LNCaP clone FGC (cell line): Measurements from ENCODE around the gene CCDC102A.
"Not testable (repeated sequence)": the region's sequence is repeated elsewhere in the genome, so short reads cannot be mapped to it uniquely, and the experiment has no call there.

ENCODE experiments used
- DNase-seq: peaks from one replicate; pipeline ENCODE4 v3.0.0-alpha.2; 2011; ENCODE audit warnings: low read depth
- H3K4me3 ChIP-seq: 2 replicates; pipeline ENCODE4 v1.5.1; 2011; ENCODE audit warnings: mild to moderate bottlenecking, low read depth, low read length, control low read depth
- TF ChIP-seq, protein P1 (sequence below): IDR thresholded peaks from 2 replicates; pipeline ENCODE4 v1.5.1; 2012; ENCODE audit warnings: mild to moderate bottlenecking; ENCODE audit not compliant: control insufficient read depth, insufficient read depth; ENCODE audit errors: extremely low read depth

Gene CCDC102A

DNA sequence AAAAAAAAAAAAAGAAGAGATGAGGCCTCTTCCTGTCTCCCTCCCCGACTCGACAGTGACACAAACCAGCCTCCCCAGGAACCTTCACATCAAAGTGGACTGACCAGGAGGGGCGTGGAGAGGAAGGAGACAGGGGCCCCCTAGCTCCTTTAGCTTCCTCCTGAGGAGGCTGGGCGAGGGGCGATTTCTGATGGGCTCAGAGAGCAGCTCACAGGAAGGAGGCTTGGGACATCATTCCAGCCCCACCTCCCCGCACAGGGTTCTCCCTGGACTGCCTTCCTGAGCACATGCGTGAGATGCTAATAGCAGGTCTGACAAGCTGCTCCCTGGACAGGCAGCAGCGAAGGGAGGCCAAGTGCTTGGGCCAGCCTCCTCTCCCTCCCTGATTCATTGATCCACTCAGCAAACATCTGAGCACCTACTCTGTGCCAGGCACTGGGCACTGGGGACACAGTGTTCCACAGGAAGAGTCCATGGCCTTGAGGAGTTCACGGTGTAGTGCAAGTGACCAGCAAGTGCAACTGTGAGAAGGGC lies 35.7 kb downstream of the CCDC102A start:
- TF ChIP-seq, protein P1, sequence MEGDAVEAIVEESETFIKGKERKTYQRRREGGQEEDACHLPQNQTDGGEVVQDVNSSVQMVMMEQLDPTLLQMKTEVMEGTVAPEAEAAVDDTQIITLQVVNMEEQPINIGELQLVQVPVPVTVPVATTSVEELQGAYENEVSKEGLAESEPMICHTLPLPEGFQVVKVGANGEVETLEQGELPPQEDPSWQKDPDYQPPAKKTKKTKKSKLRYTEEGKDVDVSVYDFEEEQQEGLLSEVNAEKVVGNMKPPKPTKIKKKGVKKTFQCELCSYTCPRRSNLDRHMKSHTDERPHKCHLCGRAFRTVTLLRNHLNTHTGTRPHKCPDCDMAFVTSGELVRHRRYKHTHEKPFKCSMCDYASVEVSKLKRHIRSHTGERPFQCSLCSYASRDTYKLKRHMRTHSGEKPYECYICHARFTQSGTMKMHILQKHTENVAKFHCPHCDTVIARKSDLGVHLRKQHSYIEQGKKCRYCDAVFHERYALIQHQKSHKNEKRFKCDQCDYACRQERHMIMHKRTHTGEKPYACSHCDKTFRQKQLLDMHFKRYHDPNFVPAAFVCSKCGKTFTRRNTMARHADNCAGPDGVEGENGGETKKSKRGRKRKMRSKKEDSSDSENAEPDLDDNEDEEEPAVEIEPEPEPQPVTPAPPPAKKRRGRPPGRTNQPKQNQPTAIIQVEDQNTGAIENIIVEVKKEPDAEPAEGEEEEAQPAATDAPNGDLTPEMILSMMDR: no peak
- H3K4me3 ChIP-seq: no peak overlapping the region

DNA sequence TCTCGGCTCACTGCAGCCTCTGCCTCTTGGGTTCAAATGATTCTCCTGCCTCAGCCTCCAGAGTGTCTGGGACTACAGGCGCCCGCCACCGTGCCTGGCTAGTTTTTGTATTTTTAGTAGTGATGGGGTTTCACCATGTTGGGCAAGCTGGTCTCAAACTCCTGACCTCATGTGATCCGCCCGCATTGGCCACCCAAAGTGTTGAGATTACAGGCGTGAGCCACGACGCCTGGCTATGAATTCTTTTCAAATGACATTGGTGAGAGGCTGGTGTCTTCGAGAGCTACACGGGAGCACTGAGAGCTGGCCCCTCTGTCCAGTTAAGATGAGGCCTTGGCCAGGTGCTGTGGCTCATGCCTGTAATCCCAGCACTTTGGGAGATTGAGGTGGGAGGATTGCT lies 36.4 kb downstream of the CCDC102A start:
- DNase-seq, H3K4me3 ChIP-seq: not testable (repeated sequence)

More for the DNA sequence above, 35.7 kb downstream of the CCDC102A start:
- no peak for DNase-seq

DNA sequence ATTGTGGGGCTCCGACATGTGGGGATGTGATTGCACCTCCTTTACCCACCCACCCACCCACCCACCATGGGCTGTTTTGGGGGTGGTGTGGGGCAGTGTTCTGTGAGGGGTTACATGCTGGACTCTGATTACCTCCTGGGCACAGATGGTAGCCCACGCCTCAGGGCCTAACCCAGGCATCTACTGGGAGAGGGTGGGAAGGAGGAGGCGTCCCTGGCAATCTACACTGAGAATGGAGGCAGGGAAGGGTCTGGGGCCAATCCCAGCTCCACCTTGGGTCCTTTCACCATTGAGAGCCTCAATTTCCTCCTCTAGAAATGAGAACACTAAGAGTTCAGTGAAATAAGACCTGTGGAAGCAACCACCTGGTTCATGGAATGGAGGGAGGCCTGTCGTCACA lies 38.3 kb downstream of the CCDC102A start:
- DNase-seq: no peak
- TF ChIP-seq, protein P1: no peak
- no peak overlapping the region for H3K4me3 ChIP-seq

DNA sequence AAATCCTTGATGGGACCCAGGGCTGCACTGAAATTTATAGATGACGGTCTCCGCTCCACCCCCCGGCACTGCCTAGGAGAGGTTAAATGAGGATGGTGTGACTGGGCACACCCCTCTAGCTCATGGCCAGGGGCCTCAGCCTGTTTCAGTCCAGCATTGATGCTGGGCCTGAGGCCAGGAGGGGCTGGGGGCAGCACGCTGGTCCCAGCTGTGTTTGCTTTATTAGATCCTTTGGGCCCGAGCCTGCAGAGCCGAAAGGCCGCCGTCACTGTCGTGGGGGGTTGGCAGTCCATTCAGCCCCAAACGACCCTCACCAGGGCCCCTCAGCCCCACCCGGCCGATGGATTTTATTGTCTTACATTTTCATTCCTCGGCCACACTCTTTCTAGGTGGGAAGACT lies 39.2 kb downstream of the CCDC102A start:
- H3K4me3 ChIP-seq: no peak overlapping the region
- no peak for DNase-seq
- TF ChIP-seq, protein P1: no peak

DNA sequence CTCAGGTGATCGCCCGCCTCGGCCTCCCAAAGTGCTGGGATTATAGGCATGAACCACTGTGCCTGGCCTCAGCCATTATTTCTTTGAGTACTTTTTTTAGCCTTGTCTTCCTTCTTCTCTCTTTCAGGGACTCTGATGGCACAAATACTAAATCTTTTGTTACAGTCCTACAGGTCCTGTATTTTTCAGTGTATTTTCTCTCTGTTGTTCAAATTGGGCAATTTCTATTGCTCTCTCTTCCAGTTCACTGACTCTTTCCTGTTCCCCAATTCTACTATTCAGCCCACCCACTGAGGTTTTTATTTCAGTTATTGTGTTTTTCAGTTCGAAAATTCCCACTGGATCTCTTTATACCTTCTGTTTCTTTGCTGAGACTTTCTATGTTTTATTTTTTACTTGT lies 42.6 kb downstream of the CCDC102A start:
- TF ChIP-seq, protein P1: no peak
- no peak overlapping the region for H3K4me3 ChIP-seq
- no peak for DNase-seq

DNA sequence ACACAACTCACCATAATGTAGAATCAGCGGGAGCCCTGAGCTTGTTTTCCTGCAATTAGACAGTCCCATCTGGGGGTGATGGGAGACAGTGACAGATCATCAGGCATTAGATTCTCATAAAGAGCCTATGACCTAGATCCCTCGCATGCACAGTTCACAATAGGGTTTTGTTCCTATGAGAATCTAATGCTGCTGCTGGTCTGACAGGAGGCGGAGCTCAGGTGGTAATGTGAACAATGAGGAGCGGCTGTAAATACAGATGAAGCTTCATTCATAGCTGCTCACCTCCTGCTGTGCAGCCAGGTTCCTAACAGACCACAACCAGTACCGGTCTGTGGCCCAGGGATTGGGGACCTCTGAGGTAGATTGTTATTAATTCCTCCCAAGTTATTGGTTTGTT lies 47.1 kb downstream of the CCDC102A start:
- TF ChIP-seq, protein P1: no peak
- H3K4me3 ChIP-seq: no peak overlapping the region
- no peak for DNase-seq

DNA sequence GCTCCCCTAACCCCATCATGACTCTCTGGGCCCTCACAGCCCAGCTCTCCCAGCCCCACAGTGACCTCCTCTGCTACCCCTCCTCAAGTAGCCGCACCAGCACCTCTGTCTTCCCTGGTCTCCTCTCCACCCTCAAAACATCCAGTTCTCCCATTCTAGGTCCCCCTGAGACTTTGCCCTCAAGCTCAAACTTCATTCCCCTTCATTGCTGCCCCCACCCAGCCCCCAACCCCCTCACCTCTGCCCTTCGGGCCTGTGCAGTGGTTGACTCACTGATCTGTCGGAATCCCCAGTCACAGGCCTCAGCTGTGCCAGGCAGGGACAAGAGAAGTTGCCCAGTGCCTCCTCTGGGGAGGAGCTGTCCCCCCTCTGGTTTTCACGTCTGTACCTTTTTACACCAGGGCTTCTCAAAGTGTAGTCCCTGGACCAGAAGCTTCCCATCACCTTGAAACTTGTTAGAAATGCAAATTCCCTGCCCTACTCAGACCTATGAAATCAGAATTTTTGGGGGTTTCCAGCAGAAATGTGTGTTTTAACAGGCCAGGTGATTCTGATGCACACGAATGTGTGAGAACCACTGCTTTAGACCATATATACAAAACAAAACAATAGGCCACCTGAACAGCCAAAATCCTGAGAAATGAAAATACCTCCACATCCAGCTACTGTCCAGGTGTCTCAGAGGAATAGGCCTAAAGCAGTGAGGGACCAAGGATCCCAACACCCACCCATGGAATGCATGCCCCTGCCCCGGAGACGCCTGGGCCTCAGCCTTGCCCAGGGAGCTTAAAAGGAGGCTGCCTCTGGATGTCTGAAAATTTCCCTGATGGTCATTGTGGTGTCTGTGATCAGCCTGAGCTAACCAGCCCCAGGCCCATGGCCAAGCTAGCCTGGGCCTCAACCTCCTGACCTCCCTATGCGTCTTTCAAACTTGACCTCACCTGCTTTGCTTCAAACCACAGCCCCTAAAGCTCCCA lies 49.2 kb downstream of the CCDC102A start:
- DNase-seq: no peak
- TF ChIP-seq, protein P1: no peak
- H3K4me3 ChIP-seq: peak overlapping the region; percentile 36
